ENCODE data around the gene SF3B6.
"Not testable (repeated sequence)": the region's sequence is repeated elsewhere in the genome, so short reads cannot be mapped to it uniquely, and the experiment has no call there.

SF3B6 gene, protein sequence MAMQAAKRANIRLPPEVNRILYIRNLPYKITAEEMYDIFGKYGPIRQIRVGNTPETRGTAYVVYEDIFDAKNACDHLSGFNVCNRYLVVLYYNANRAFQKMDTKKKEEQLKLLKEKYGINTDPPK

GRCh38 chr2:24075915-24076848 lies at the start of gene SF3B6:
SF3B6 (minus strand) TSS chr2:24076326; CDS start chr2:24076229, 97 bp downstream.
- peak; percentile 75 to 98 (median 95) for DNase-seq

DNA sequence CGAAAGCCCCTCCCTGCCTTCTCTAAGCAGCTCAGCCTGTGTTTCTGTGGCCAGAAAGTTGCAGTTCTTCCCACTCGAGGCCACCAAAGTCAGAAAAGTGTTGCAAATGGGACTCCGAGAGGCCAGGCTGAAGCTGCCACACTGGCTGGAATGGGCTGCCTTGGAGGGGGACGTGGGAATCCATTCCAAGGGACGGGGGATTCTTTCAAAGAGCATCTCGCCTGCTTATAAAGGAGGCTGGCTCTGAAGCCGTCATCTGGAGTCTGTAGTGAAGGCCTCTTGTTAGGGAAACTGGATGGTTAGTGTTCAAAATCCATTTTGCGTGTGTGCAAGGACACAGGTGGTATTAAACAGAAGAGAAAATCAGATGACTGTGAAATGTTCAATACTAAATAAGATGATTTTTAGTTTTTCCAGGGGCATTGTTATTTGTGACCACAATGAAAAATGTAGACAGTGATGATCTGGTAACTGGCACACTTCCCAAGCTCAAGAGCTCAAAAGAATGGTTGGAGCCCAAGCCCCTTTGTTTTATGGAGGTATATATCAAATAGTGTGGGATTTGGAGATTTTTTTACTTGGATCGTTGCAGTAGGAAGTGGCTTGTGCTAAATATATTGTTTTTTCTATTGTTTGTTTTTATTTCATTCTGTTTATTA lies 47.9 kb upstream of the SF3B6 start:
- DNase-seq = peak in 12 of 58 donors; percentile 15 to 68 (median 50)

DNA sequence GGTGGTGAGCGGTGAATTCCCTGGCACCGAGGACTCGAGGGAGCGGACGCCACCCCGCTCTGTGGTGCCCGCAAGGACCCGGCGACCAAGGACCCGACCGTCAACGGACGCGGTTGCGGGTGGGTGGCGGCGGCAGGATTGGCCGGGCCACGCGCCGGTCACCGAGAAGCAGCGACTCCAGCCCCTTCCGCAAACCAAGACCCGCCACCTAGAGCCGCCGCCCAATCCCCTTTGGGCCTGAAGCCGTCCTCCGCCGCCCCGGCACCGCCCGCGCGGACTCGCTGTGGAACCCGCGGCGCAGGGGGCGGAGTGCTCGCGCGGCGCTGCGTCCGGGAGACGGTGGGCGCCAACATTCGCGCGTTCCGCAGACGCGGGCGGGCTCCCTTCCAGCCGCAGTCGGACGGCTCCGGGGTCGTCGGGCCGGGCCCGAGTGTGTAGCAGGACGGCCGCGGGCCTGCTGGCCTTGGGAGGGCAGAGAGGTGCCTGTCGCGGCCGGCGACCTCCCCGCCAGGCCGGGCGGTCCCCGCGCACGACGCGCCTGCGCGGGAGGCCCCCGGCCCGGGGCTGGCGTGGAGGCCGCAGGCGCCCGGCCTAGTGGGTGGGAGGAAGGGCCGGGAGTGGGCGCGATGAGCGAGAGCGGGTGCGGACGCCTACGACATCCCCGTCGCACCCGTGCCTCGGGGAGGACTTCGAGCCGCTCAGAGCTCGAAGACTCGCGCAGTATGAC lies 47.2 kb upstream of the SF3B6 start, which contains the start of the genes FAM228B and PFN4:
Gene FAM228B (plus strand): TSS at position 275 of the 727 bp plus-strand sequence. CDS start 893 bp downstream, outside the sequence.
Gene PFN4 (minus strand): TSS at position 140 of the 727 bp plus-strand sequence. CDS start 799 bp downstream, outside the sequence.
- peak; percentile 38 to 93 (median 82) for DNase-seq

- DNase-seq = peak in 2 of 58 donors; percentile 5 to 8
These were observed 46.5 kb upstream of the SF3B6 start for GRCh38 chr2:24122366-24123194.

- DNase-seq = peak in 4 of 58 donors; percentile 2 to 10 (median 5)
These were observed 45.3 kb upstream of the SF3B6 start for GRCh38 chr2:24121469-24121868.

DNA sequence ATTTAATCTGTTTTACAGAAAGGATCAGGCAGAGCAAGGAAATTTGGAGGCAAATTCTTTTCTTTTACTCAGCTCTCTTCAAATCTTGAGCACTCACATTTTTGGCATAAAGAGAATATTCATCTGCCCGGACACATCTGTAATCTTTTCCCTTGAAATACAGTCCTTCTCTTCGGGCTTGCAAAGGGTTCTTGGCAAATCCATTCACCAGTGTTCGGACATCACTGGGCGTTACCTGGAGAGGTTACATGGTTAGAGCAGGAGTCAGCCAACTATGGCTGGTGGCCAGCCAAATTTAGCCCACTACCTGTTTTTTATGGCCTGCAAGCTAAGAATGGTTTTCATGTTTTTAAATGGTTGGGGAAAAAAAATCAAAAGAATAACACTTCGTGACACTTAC lies 44.9 kb upstream of the SF3B6 start:
- DNase-seq = no peak

GRCh38 chr2:24117902-24118301 lies 41.8 kb upstream of the SF3B6 start:
- DNase-seq = no peak

- no peak for DNase-seq
These were observed 38.9 kb upstream of the SF3B6 start for GRCh38 chr2:24115057-24115456.

DNA sequence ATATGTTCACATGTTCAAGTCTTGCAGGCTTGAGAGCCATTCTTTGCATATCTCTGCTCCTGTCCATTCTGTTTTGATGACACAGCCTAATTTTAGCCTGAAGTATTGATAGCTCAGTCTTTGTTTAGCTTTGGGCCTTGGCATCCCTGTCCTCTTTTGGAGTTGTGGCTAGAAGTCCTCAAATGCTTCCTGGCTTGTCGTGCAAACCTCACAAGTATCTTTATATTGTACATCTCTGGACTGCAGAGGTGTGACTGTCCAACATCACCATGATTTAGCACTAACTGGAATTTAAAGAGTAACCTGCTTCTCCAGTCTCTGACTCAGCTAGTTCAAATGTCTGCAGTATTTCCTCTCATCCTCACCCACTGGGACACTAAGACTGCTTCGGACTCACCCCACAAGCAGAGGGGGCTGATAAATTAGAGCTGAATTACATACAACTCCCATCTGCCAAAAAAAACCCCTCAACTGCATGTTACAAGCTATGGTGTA lies 35.3 kb upstream of the SF3B6 start:
- no peak for DNase-seq

GRCh38 chr2:24110660-24111303 lies 34.7 kb upstream of the SF3B6 start:
- no peak for DNase-seq

DNA sequence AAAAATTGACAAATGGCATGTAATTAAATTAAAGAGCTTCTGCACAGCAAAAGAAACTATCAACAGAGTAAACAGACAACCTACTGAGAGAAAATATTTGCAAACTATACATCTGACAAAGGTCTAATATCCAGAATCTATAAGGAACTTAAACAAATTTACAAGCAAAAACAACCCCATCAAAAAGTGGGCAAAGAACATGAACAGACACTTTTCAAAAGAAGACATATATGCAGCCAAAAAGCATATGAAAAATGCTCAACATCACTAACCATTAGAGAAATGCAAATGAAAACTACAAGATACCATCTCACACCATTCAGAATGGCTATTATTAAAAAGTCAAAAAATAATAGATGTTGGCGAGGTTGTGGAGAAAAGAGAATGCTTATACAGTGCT lies 33.3 kb upstream of the SF3B6 start:
- not testable (repeated sequence) for DNase-seq

- DNase-seq = no peak
These were observed 31.2 kb upstream of the SF3B6 start for GRCh38 chr2:24107336-24107735.

DNA sequence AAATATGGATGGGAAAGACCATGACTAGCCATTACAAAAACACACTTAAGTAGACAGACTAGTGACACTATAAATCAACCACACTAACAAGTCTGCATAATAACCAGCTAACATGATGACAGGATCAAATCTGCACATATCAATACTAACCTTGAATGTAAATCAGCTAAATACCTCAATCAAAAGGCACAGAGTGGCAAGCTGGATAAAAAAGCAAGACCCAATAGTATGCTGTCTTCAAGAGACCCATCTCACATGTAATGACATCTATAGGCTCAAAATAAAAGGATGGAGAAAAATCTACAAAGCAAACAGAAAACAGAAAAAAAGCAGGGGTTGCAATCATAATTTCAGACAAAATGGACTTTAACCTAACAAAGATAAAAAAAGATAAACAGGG lies 30.7 kb upstream of the SF3B6 start:
- DNase-seq = no peak

GRCh38 chr2:24105816-24106215 lies 29.7 kb upstream of the SF3B6 start:
- DNase-seq = no peak

DNA sequence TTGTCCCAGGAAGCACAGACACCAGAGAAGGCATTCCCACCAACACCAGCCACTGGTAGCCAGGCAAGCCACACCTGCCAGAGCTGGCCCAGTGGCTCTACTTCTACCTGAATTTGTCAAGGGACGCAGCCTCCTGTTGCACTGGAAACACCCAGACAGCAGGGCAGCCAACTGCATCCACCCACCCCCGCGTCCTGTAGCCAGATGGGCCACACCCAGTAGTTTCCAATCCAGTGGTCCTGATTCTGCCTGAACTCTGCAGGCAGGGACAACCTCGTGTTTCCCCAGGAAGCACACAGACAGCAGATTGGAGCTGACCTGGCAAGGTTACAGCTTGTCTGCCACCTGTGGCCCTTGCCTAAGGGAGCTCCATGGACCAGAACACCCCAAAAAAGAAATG lies 28.8 kb upstream of the SF3B6 start:
- DNase-seq = no peak

DNA sequence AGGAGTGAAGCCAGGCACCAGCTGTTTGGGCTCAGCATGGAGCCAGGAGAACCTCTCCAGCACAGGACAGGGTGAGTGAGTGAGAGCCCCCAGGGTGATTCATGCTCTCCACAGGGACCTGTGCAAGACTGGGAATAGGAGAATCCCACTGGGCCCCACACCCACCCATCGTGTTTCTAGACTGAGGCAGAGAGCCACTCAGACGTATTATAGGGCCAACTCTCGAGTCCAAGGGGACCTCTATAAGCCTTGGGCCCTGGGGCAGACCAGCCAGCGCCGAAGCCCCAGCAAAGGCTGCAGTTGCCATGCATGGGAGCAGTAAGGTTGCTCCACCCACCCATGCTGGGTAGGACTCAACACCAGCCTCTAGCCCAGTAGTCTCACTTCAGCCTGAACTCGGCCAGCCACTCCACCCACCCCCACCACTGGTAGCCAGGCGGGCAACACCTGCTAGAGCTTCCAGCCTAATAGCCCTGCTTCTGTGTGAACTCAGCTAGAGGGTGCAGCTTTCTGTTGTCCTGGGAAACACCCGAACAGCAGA lies 28.1 kb upstream of the SF3B6 start:
- DNase-seq = no peak

- no peak for DNase-seq
These were observed 26.6 kb upstream of the SF3B6 start for GRCh38 chr2:24102677-24103076.

- DNase-seq = no peak
These were observed 25.9 kb upstream of the SF3B6 start for GRCh38 chr2:24101992-24102391.

GRCh38 chr2:24100732-24101131 lies 24.6 kb upstream of the SF3B6 start:
- not testable (repeated sequence) for DNase-seq

Measured in anterior cingulate cortex (tissue), 58 donors.